H1 (cell line): ENCODE results near the gene CHFR.
A peak's percentile ranks its signal among the peaks of the same experiment; 100 is the strongest.

ENCODE experiments used
- BCL11A ChIP-seq, 2 experiments: IDR thresholded peaks; one replicate each; pipeline ENCODE4 v1.6.1; 2011; ENCODE audit warnings: low read depth in 2 of 2, low read length in 2 of 2, mild to moderate bottlenecking in 2 of 2
- CTCF ChIP-seq, 3 experiments: IDR thresholded peaks; 1 replicate in 2 of 3; 2 replicates in 1 of 3; pipeline versions ENCODE4 v1.5.1 to v1.6.1; 2011; ENCODE audit warnings: low read length in 3 of 3, mild to moderate bottlenecking in 3 of 3, inconsistent platforms in 2 of 3, low read depth in 1 of 3, moderate library complexity in 1 of 3; ENCODE audit not compliant: insufficient read depth in 1 of 3; ENCODE audit errors: control extremely low read depth in 1 of 3
- JUND ChIP-seq: IDR thresholded peaks from 2 replicates; pipeline ENCODE4 v1.6.1; 2011; ENCODE audit warnings: mild to moderate bottlenecking, improper control_type of control experiment, low read length
- KDM1A ChIP-seq: fragments of 200-600, 300-600 bp; sonication (generic); IDR thresholded peaks from 2 replicates; pipeline ENCODE4 v1.7.1; 2016; ENCODE audit warnings: mild to moderate bottlenecking, low read length, borderline replicate concordance
- POLR2A ChIP-seq, 2 experiments: IDR thresholded peaks; 1 replicate in 1 of 2; 2 replicates in 1 of 2; pipeline ENCODE4 v1.6.1; 2011; ENCODE audit warnings: low read depth in 2 of 2, low read length in 2 of 2, mild to moderate bottlenecking in 2 of 2; ENCODE audit errors: control extremely low read depth in 1 of 2
- POLR2AphosphoS5 ChIP-seq: IDR thresholded peaks from 2 replicates; pipeline ENCODE4 v1.6.1; 2011; ENCODE audit warnings: low read depth, low read length
- SIX5 ChIP-seq: IDR thresholded peaks from 2 replicates; pipeline ENCODE4 v1.6.1; 2011; ENCODE audit warnings: mild to moderate bottlenecking, low read depth, low read length
- SP1 ChIP-seq: IDR thresholded peaks from 2 replicates; pipeline ENCODE4 v1.6.1; 2011; ENCODE audit warnings: low read depth, low read length
- SRF ChIP-seq: IDR thresholded peaks from 2 replicates; pipeline ENCODE4 v1.6.1; 2011; ENCODE audit warnings: mild to moderate bottlenecking, low read depth, low read length, moderate library complexity
- TAF1 ChIP-seq: IDR thresholded peaks from 2 replicates; pipeline ENCODE4 v1.6.1; 2011; ENCODE audit warnings: mild to moderate bottlenecking, low read depth, low read length
- TCF12 ChIP-seq: IDR thresholded peaks from 2 replicates; pipeline ENCODE4 v1.6.1; 2011; ENCODE audit warnings: low read depth, mild to moderate bottlenecking, low read length
- YY1 ChIP-seq: IDR thresholded peaks from 2 replicates; pipeline ENCODE4 v1.6.1; 2011; ENCODE audit warnings: low read depth, mild to moderate bottlenecking, low read length

GRCh38 chr12:132847363-132848356 lies 39.7 kb downstream of the CHFR start:
- TF ChIP-seq KDM1A (no peak), SP1 (no peak), TAF1 (no peak), SRF (no peak), BCL11A (IDR thresholded peaks at IDR 0.05; ENCODE audit: low read depth in 2 of 2, low read length in 2 of 2) (no peak), POLR2A (IDR thresholded peaks at IDR 0.05; ENCODE audit: control extremely low read depth in 1 of 2, low read depth in 2 of 2, low read length in 2 of 2) (no peak), CTCF (IDR thresholded peaks at IDR 0.05; ENCODE audit: control extremely low read depth in 1 of 3, insufficient read depth in 1 of 3, low read depth in 1 of 3, low read length in 3 of 3) (no peak), YY1 (no peak), TCF12 (peak; percentile 56; the same call in 1 of the 2 replicates), JUND (no peak), POLR2AphosphoS5 (no peak), SIX5 (no peak)
